GM20000 (cell line): ENCODE data around the gene SLC9A5.

Experiments used
- DNase-seq: peaks from one replicate; pipeline ENCODE4 v3.0.0; 2012; ENCODE audit warnings: low spot score
- TF ChIP-seq, protein P1 (sequence below): IDR thresholded peaks from 2 replicates; pipeline ENCODE4 v1.5.1; 2012; ENCODE audit warnings: mild to moderate bottlenecking, control low read depth; ENCODE audit errors: extremely low read depth, missing control alignments

SLC9A5 gene

DNA sequence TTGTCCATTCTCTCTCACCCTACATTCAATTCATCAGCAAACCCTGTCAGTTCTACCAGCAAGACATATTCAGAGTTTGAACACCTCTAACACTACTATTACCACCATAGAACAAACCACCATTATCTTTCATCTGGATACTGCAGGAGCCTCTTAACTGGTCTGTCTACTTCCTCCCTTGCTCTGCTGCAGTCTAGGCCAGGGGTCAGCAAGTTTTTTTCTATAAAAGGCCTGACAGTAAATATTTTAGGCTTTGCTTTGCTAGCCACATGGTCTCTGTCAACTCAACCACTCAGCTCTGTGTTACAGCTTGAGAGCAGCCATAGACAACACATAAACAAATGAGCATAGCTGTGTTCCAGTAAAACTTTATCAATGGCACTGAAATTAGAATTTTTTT lies 63.9 kb downstream of the SLC9A5 start:
- DNase-seq: no peak

DNA sequence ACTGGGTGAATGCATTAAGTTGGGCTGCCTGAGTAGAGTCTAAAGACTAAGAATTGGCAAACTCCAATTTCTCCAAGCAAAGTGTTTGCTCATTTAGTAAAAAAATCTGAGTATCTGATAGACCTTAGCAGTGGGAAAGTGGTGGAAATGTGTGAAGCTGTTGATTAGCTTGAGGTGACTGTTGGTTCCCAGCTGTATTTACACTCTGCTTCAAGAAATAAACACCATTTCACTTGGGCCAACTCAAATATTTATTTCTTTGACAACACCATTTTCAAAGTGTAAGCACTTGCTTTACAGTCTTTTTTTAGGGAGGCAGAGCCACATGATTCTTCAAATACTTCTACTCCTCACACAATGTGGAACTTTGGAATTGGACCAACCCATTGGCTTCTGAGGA lies 69.1 kb downstream of the SLC9A5 start:
- TF ChIP-seq, protein P1, sequence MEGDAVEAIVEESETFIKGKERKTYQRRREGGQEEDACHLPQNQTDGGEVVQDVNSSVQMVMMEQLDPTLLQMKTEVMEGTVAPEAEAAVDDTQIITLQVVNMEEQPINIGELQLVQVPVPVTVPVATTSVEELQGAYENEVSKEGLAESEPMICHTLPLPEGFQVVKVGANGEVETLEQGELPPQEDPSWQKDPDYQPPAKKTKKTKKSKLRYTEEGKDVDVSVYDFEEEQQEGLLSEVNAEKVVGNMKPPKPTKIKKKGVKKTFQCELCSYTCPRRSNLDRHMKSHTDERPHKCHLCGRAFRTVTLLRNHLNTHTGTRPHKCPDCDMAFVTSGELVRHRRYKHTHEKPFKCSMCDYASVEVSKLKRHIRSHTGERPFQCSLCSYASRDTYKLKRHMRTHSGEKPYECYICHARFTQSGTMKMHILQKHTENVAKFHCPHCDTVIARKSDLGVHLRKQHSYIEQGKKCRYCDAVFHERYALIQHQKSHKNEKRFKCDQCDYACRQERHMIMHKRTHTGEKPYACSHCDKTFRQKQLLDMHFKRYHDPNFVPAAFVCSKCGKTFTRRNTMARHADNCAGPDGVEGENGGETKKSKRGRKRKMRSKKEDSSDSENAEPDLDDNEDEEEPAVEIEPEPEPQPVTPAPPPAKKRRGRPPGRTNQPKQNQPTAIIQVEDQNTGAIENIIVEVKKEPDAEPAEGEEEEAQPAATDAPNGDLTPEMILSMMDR: no peak
- no peak for DNase-seq

More for the DNA sequence above, 63.9 kb downstream of the SLC9A5 start:
- TF ChIP-seq, protein P1: no peak
